Measurements from ENCODE around the gene FGF7. TPM values are rescaled to one million over a fixed set of nuclear protein-coding genes. Genes with fewer than 3 reads are reported as not detected.
"Not testable (repeated sequence)": the region's sequence is repeated elsewhere in the genome, so short reads cannot be mapped to it uniquely, and the experiment has no call there.

The FGF7 gene
- total and polyA plus RNA-seq, 4 donors, result 0.13 to 0.62 (median 0.33) TPM; not detected in 1

DNA sequence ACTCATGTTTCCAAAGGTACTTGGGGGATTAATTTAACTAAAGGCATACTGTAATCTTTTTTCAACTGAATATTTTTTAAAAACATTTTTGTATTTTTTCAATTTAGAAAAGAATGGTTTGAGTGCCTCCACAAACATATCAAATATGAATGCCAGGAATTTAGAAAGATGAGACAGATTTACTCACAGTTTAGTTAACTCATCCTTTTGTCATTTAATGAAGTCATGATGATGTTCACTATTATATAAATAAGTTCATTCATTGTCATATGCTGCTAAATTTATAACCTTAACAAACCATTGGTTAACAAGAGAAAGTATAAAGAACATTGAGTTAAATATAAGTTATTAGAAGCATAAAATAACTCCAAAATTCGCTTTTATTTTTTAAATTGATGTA lies 50.0 kb downstream of the FGF7 start:
- WGBS, result 58% methylated on average over 1 of the region's 1 CpG

DNA sequence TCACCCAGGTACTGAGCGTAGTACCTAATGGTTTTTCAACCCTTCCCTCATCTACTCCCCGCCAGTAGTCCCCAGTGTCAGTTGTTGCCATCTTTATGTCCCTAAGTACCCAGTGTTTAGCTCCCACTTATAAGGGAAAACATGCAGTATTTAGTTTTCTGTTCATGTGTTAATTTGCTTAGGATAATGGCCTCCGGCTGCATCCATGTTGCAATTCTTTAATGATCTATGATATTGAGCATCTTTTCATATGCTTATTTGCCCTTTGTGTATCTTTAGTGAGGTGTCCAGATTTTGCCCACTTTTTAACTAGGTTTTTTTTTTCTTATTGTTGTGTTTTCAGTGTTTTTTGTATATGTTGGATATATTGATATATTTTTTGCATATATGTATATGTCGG lies 55.0 kb downstream of the FGF7 start:
- not testable (repeated sequence) for H3K27me3 ChIP-seq (ENCODE audit: control insufficient read depth in 4 of 4, insufficient read depth in 4 of 4, low read length in 3 of 4); DNase-seq (ENCODE audit: low spot score); H3K27ac ChIP-seq (ENCODE audit: low read depth in 1 of 2, low read length in 2 of 2); H3K4me1 ChIP-seq (ENCODE audit: control insufficient read depth in 4 of 4, insufficient read depth in 4 of 4, low read length in 3 of 4); H3K9ac ChIP-seq (ENCODE audit: low read depth in 1 of 2, low read length in 2 of 2); H3K36me3 ChIP-seq (ENCODE audit: control insufficient read depth in 4 of 4, insufficient read depth in 3 of 4, low read depth in 1 of 4, low read length in 3 of 4); H3K4me3 ChIP-seq (ENCODE audit: low read depth in 1 of 3, low read length in 3 of 3); H3K9me3 ChIP-seq (ENCODE audit: control insufficient read depth in 4 of 4, low read length in 3 of 4)
- WGBS, result 82% methylated on average over 4 of the region's 4 CpGs

More for the DNA sequence above, 50.0 kb downstream of the FGF7 start:
- Histone ChIP-seq H3K9me3 (ENCODE audit: control insufficient read depth in 4 of 4, low read length in 3 of 4) (no peaks in the 10 kb centered on the region), H3K4me1 (ENCODE audit: control insufficient read depth in 4 of 4, insufficient read depth in 4 of 4, low read length in 3 of 4) (peaks cover 0 to 8% (median 1%) of the 10 kb centered on the region in 4 donors), H3K27ac (ENCODE audit: low read depth in 1 of 2, low read length in 2 of 2) (no peak overlapping the region), H3K9ac (ENCODE audit: low read depth in 1 of 2, low read length in 2 of 2) (no peak overlapping the region), H3K36me3 (ENCODE audit: control insufficient read depth in 4 of 4, insufficient read depth in 3 of 4, low read depth in 1 of 4, low read length in 3 of 4) (no peaks in the 10 kb centered on the region), H3K4me3 (ENCODE audit: low read depth in 1 of 3, low read length in 3 of 3) (no peak overlapping the region), H3K27me3 (ENCODE audit: control insufficient read depth in 4 of 4, insufficient read depth in 4 of 4, low read length in 3 of 4) (no peaks in the 10 kb centered on the region)
- DNase-seq (ENCODE audit: low spot score), result no peak
- TF ChIP-seq SP1 (IDR thresholded peaks at IDR 0.05), result no peak
- TF ChIP-seq HNF4A (conservative IDR thresholded peaks at IDR 0.05), result no peak
- TF ChIP-seq ZBTB33 (IDR thresholded peaks at IDR 0.05), result no peak
- TF ChIP-seq HNF4G (IDR thresholded peaks at IDR 0.05), result no peak
- no peak for TF ChIP-seq YY1 (IDR thresholded peaks at IDR 0.05)
- no peak for TF ChIP-seq REST (IDR thresholded peaks at IDR 0.05)
- TF ChIP-seq TAF1 (conservative IDR thresholded peaks at IDR 0.05), result no peak
- TF ChIP-seq, protein P1, sequence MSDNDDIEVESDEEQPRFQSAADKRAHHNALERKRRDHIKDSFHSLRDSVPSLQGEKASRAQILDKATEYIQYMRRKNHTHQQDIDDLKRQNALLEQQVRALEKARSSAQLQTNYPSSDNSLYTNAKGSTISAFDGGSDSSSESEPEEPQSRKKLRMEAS (IDR thresholded peaks at IDR 0.05), result no peak
- no peak for TF ChIP-seq GABPA (IDR thresholded peaks at IDR 0.05 in 1 of 2, conservative IDR thresholded peaks at IDR 0.05 in 1 of 2)
- TF ChIP-seq, protein P2, sequence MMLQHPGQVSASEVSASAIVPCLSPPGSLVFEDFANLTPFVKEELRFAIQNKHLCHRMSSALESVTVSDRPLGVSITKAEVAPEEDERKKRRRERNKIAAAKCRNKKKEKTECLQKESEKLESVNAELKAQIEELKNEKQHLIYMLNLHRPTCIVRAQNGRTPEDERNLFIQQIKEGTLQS (IDR thresholded peaks at IDR 0.05), result no peak
- no peak for TF ChIP-seq RXRA (IDR thresholded peaks at IDR 0.05)
- no peak for TF ChIP-seq FOXA1 (IDR thresholded peaks at IDR 0.05)

DNA sequence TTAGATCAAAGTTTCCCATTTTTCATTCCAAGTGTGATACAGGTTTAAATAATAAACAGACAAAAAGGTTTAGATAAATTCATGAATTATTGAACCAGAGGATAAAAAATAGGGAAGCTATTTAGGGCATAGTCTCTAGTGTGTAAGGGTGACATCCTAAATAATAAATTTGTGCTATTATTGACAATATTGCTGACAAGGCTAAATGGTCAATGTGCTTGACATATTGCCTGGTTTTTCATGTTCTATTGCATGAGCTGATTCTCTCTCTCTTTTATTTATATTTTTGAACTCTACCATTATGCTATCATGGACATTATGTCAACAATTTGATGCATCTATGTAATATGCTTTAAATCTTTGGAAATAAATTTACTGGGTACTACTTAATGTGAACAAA lies 55.9 kb downstream of the FGF7 start:
- not testable (repeated sequence) for DNase-seq (ENCODE audit: low spot score); H3K4me1 ChIP-seq (ENCODE audit: control insufficient read depth in 4 of 4, insufficient read depth in 4 of 4, low read length in 3 of 4); H3K9me3 ChIP-seq (ENCODE audit: control insufficient read depth in 4 of 4, low read length in 3 of 4); H3K27me3 ChIP-seq (ENCODE audit: control insufficient read depth in 4 of 4, insufficient read depth in 4 of 4, low read length in 3 of 4); H3K4me3 ChIP-seq (ENCODE audit: low read depth in 1 of 3, low read length in 3 of 3); H3K9ac ChIP-seq (ENCODE audit: low read depth in 1 of 2, low read length in 2 of 2); H3K36me3 ChIP-seq (ENCODE audit: control insufficient read depth in 4 of 4, insufficient read depth in 3 of 4, low read depth in 1 of 4, low read length in 3 of 4); H3K27ac ChIP-seq (ENCODE audit: low read depth in 1 of 2, low read length in 2 of 2)

- DNase-seq (ENCODE audit: low spot score); H3K27me3 ChIP-seq (ENCODE audit: control insufficient read depth in 4 of 4, insufficient read depth in 4 of 4, low read length in 3 of 4); H3K4me3 ChIP-seq (ENCODE audit: low read depth in 1 of 3, low read length in 3 of 3); H3K9me3 ChIP-seq (ENCODE audit: control insufficient read depth in 4 of 4, low read length in 3 of 4); H3K27ac ChIP-seq (ENCODE audit: low read depth in 1 of 2, low read length in 2 of 2); H3K4me1 ChIP-seq (ENCODE audit: control insufficient read depth in 4 of 4, insufficient read depth in 4 of 4, low read length in 3 of 4); H3K9ac ChIP-seq (ENCODE audit: low read depth in 1 of 2, low read length in 2 of 2); H3K36me3 ChIP-seq (ENCODE audit: control insufficient read depth in 4 of 4, insufficient read depth in 3 of 4, low read depth in 1 of 4, low read length in 3 of 4): not testable (repeated sequence)
- 75% methylated on average over 1 of the region's 1 CpG for WGBS
Measured at GRCh38 chr15:49485401-49485800, 62.4 kb downstream of the FGF7 start.
